Heart left ventricle (tissue), 16 donors: ENCODE data around the gene GJB2. TPM values are rescaled to one million over a fixed set of nuclear protein-coding genes. Genes with fewer than 3 reads are reported as not detected.

Experiments used
- ATAC-seq, 4 donors: fragments of 200-7000 bp; cut with Tn5 transposase; one replicate each; pipeline ENCODE4 v1.9.1; 2020 to 2022; ENCODE audit warnings: moderate library complexity in 4 of 4, mild to moderate bottlenecking in 3 of 4, moderate number of reproducible peaks in 1 of 4
- DNase-seq, 5 donors: peaks; one replicate each; pipeline ENCODE4 v3.0.0-alpha.2; 2020
- H3K27ac ChIP-seq, 12 donors: fragments of 200-600 bp; sonication (generic) in 4 of 12; one replicate each; pipeline versions ENCODE4 v1.5.0 to v1.8.0; 2016 to 2022; ENCODE audit warnings: mild to moderate bottlenecking in 2 of 12
- H3K27me3 ChIP-seq, 9 donors: fragments of 200-600 bp; sonication (generic) in 2 of 9; one replicate each; pipeline versions ENCODE4 v1.5.1 to v1.8.0; 2016 to 2022; ENCODE audit warnings: mild to moderate bottlenecking in 3 of 9
- H3K36me3 ChIP-seq, 9 donors: fragments of 200-600 bp; sonication (generic) in 2 of 9; one replicate each; pipeline versions ENCODE4 v1.5.0 to v1.8.0; 2018 to 2022; ENCODE audit warnings: mild to moderate bottlenecking in 2 of 9
- H3K4me1 ChIP-seq, 12 donors: fragments of 200-600 bp; sonication (generic) in 4 of 12; one replicate each; pipeline versions ENCODE4 v1.5.0 to v1.8.0; 2016 to 2022; ENCODE audit warnings: mild to moderate bottlenecking in 3 of 12
- H3K4me3 ChIP-seq, 12 donors: fragments of 200-600 bp; sonication (generic) in 4 of 12; one replicate each; pipeline versions ENCODE4 v1.5.0 to v1.8.0; 2017 to 2022; ENCODE audit warnings: mild to moderate bottlenecking in 9 of 12, moderate library complexity in 4 of 12
- H3K9me3 ChIP-seq, 12 donors: fragments of 200-600 bp; sonication (generic) in 4 of 12; one replicate each; pipeline versions ENCODE4 v1.5.0 to v1.8.0; 2016 to 2022; ENCODE audit warnings: mild to moderate bottlenecking in 1 of 12
- POLR2A ChIP-seq, 2 donors: fragments of 450-650 bp; IDR thresholded peaks; one replicate each; pipeline ENCODE4 v1.6.1; 2017; ENCODE audit warnings: antibody characterized with exemption in 2 of 2, mild to moderate bottlenecking in 2 of 2, moderate library complexity in 2 of 2
- WGBS, 4 donors: extraction: QIAGEN DNeasy Blood & Tissue Kit in 2 of 4; methylation state at CpG; one replicate each; pipeline versions ENCODE4 v1.1.5 to v1.1.7; 2013 to 2018; 5-methylcytosine and 5-hydroxymethylcytosine counted together
- intact Hi-C, 10 donors: fragments of 100-400 bp; cut with DNase I; formaldehyde crosslinking; loops; one replicate each; pipeline versions ENCODE4 v1.11.1 to v1.14.2; 2022
- polyA plus RNA-seq, 2 donors: library from polyadenylated mRNA; stranded (reverse); fragments of 200-250 nt; gene quantifications; one replicate each; pipeline ENCODE4 v1.2.3, GENCODE V29; 2013
- total RNA-seq, 9 donors: library from RNA; depleted of rRNA in 2 of 9; stranded (reverse); fragments of >200 nt in 2 of 9; fragmentation: NEBNext Ultra II Directional in 3 of 9; extraction: Animal tissue kit (Norgen Biotek cat#: 25700) in 3 of 9; gene quantifications; one replicate each; pipeline versions ENCODE4 v1.1.0 to v1.2.4, GENCODE V29; 2016 to 2023
- TF ChIP-seq, protein P1 (sequence below), 12 donors: fragments of 200-600 bp; sonication (generic) in 4 of 12; IDR thresholded peaks; one replicate each; pipeline versions ENCODE4 v1.5.0 to v1.8.0; 2018 to 2022; ENCODE audit warnings: antibody characterized with exemption in 12 of 12, mild to moderate bottlenecking in 5 of 12
- donor health status: ischemic (EF 13 %, LVEDD 7.1; RV severe dilation, severe dysfunction).
- donor health status: healthy with polysubstance abuse.
- donor health status: DM: no; HTN: yes; CAD: no.
- donor health status: DM: no; HTN: no; CAD: no.
- donor health status: ischemic (EF 25% LVEDD 6.9; RV normal size, moderate dysfunction).
- donor health status: ischemic (EF 25% LVEDD 5.7; RV mildly dilated, moderate dysfunction).
- donor health status: healthy.
- donor health status: DM: yes; HTN: yes; CAD: no.
- donor health status: ischemic (EF 35%, LVEDD 5.7; RV mildly dilated, moderate dysfunction).
- donor health status: nonischemic (EF 11% LVEDD 7.7; RV severe dilation, severe dysfunction).
- donor health status: DM: yes; HTN: yes; CAD: no.
- donor health status: PGD.
- donor health status: ischemic (EF 29% LVEDD 5.4; RV normal size, mild dysfunction).
- donor health status: nonischemic (EF 23%, LVEDD 6.1; RV moderate dilation, normal function).

GJB2 gene
- total and polyA plus RNA-seq, 11 donors: 0.10 to 2.0 (median 0.26) TPM; not detected in 1

DNA sequence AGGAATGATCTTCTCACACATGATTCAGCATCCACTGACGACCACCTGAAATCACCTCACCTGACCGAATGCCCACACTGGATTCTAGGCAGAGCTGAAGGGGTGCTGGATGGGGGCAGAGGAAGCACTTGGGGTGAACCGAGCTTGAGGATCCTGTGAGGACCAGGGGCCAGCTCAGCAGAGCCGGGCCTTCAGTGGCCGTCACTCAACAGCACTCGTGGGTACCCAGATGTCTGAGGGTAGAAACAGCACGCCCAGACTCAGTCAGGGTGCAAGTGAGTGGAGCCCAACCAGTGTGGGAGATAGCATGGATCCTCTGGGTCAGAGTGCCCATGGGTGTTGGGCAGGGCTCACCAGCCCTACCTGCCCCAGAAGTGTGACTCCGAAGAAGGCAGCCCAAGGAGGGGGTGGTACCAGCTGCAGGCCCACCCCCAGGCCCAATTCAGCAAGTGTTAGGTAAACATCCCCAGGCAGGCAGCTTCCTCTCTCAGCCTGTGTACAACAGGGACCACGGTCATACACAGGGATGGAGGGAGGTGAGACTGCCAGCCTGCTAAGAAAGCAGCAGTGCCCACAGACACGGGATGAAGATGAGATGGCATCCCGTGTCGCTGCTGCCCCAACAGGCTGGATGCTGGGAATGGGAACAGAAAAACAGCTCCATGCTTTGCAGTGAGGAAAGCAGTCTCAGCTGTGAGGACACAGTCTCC is 48.4 kb downstream of the GJB2 start:
- Histone ChIP-seq H3K4me3 (no peak overlapping the region), H3K36me3 (no peaks in the 10 kb centered on the region), H3K27me3 (peaks cover 0 to 53% (median 5%) of the 10 kb centered on the region in 9 donors), H3K9me3 (no peaks in the 10 kb centered on the region), H3K4me1 (peaks cover 5 to 58% (median 22%) of the 10 kb centered on the region in 12 donors), H3K27ac (no peak overlapping the region)
- no peak for DNase-seq
- 71 to 79% (median 73%) methylated on average over 12 of the region's 12 CpGs for WGBS, 4 donors
- intact Hi-C loops: no loop called here
- ATAC-seq: no peak
- TF ChIP-seq, protein P1, sequence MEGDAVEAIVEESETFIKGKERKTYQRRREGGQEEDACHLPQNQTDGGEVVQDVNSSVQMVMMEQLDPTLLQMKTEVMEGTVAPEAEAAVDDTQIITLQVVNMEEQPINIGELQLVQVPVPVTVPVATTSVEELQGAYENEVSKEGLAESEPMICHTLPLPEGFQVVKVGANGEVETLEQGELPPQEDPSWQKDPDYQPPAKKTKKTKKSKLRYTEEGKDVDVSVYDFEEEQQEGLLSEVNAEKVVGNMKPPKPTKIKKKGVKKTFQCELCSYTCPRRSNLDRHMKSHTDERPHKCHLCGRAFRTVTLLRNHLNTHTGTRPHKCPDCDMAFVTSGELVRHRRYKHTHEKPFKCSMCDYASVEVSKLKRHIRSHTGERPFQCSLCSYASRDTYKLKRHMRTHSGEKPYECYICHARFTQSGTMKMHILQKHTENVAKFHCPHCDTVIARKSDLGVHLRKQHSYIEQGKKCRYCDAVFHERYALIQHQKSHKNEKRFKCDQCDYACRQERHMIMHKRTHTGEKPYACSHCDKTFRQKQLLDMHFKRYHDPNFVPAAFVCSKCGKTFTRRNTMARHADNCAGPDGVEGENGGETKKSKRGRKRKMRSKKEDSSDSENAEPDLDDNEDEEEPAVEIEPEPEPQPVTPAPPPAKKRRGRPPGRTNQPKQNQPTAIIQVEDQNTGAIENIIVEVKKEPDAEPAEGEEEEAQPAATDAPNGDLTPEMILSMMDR (IDR thresholded peaks at IDR 0.05): no peak
- TF ChIP-seq POLR2A (IDR thresholded peaks at IDR 0.05): no peak

DNA sequence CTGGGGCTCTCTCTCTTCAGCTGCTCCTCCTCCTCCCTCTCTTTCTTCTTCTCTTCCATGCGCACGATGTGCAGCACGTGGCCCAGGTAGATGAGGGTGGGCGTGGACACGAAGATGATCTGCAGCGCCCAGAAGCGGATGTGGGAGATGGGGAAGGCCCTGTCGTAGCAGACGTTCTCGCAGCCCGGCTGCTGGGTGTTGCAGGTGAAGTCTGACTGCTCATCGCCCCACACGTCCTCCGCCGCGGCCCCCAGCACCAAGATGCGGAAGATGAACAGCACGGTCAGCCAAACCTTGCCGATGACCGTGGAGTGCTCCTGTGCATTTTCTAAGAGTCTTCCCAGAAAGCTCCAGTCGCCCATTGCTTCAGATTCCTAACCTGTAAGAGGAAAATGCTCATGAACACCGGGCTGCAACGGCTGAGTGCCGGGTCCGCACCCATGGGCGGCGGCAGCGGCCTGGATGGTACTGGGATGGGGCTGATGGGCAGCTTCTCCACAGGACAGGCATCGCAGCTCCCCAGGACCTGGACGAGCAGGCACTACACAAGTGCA is 49.7 kb downstream of the GJB2 start:
- Histone ChIP-seq H3K27ac (no peak overlapping the region), H3K27me3 (peaks cover 0 to 46% (median 5%) of the 10 kb centered on the region in 9 donors), H3K4me1 (peaks cover 5 to 55% (median 23%) of the 10 kb centered on the region in 12 donors), H3K4me3 (no peak overlapping the region), H3K9me3 (no peaks in the 10 kb centered on the region), H3K36me3 (no peaks in the 10 kb centered on the region)
- ATAC-seq (no peak), DNase-seq (no peak)
- 89 to 94% (median 92%) methylated on average over 23 to 30 of the region's 30 CpGs for WGBS, 4 donors
- no peak for TF ChIP-seq POLR2A (IDR thresholded peaks at IDR 0.05)
- TF ChIP-seq, protein P1 (IDR thresholded peaks at IDR 0.05): no peak
- intact Hi-C loops: no loop called here

DNA sequence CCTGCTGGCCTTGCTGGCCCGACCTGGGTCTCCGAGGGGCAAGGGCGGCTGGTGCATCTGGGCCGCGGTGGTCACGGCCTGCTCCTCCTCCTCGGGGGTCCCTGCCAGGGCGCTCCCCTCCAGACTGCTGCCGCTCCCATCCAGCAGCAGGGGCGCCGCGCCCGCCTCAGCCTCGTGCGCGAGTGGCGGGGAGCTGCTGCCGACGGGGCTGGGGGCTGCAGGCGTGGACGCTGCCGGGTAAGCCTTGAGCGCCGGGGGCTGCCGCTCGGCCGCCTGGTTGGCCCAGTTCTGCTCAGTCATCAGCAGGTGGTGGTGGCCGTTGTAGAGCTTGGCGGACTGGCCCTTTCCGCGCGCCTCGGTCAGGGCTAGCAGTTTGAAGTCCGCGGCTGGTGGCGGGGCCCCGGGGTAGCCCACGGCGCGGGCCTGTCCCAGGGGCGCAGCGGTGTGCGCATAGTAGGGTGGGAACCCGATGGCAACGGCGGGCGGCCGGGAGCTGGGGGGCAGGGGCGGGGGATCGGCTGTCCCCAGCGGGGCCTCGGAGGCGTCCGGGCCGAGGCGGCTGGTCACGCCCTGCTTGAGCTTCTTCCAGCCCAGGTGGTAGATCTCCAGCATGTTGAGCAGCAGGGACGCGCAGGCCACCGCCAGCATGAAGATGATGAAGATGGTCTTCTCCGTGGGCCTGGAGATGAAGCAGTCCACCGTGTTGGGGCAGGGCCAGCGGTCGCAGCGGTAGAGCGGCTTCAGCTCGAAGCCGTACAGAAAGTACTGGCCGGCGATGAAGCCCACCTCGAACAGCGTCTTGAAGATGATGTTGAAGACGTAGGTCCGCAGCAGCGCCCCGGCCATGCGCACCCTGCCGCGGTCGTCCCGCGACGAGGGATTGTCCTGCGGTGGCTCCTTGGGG is 50.5 kb downstream of the GJB2 start:
- 40 to 71% (median 47%) methylated on average over 43 to 84 of the region's 84 CpGs for WGBS, 4 donors
- peak in 1 of 4 donors; percentile 3 for ATAC-seq
- TF ChIP-seq, protein P1 (IDR thresholded peaks at IDR 0.05): no peak
- TF ChIP-seq POLR2A (IDR thresholded peaks at IDR 0.05): no peak
- peaks cover 5 to 55% (median 23%) of the 10 kb centered on the region in 12 donors for H3K4me1 ChIP-seq
- H3K27ac ChIP-seq: peak overlapping the region in 10 of 12 donors; percentile 53 to 89 (median 78)
- no peaks in the 10 kb centered on the region for H3K36me3 ChIP-seq
- intact Hi-C loops: no loop called here
- H3K9me3 ChIP-seq: no peaks in the 10 kb centered on the region
- peak overlapping the region in 6 of 12 donors; percentile 2 to 23 (median 9) for H3K4me3 ChIP-seq
- H3K27me3 ChIP-seq: peaks cover 0 to 53% (median 5%) of the 10 kb centered on the region in 9 donors
- DNase-seq: peak in 1 of 5 donors; percentile 59
